Astrocyte of the cerebellum (primary cell): ENCODE results near the gene TMPRSS3.

Source experiments
- DNase-seq: peaks from one replicate; pipeline ENCODE4 v3.0.0-alpha.2; 2011; ENCODE audit warnings: low read depth
- H3K4me3 ChIP-seq: 2 replicates; pipeline ENCODE4 v1.5.1; 2011; ENCODE audit warnings: mild to moderate bottlenecking, low read depth, low read length, moderate library complexity
- in situ Hi-C: cut with HindIII; loops from 2 replicates; pipeline ENCODE4 v1.10.0; 2017; ENCODE audit warnings: low sequenced_read_pairs
- TF ChIP-seq, protein P1 (sequence below): IDR thresholded peaks from 2 replicates; pipeline ENCODE4 v1.5.1; 2012; ENCODE audit warnings: low read length, low read depth, moderate library complexity, mild to moderate bottlenecking; ENCODE audit errors: missing control alignments

TMPRSS3 gene

DNA sequence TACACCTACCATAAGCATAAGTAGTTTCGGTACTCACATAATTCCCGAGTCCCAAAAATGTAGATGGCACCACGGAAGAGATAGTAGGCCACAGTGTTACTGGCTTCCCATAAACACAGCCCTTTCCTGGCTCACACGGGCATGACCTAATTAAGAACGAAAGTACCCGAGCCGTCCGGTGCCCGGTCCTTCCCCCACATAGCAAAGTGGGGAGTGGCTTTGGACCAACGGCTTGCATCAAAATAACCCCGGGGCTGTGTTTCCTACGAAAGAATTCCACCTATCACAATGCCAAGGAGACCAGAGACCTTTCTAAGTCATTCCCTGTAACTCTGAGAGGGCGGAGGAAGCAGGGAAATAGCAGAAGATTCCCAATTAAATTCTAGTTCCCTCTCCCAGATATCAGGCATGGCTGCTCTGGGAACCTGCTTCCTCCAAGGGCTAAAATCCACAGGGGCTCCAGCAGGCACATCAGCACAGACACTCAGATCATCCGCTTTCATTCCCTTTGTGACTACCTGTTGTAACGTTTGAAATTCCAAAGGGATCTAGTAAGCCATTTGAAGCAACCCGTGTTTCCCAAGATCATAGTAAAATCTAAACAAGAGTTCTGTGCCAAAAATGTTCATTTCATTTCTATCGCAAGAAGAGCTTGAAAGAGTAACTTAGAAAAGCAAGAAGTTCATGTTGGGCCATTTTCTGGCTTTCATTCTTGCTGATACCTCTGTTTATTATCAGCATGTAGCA is at the start of gene TMPRSS3:
TSS of gene TMPRSS3 (minus strand) at position 148 of the 747 bp plus-strand sequence. CDS start 635 bp downstream, outside the sequence.
- DNase-seq, result no peak
- no peak within 1 kb of the TSS for H3K4me3 ChIP-seq
- TF ChIP-seq, protein P1, sequence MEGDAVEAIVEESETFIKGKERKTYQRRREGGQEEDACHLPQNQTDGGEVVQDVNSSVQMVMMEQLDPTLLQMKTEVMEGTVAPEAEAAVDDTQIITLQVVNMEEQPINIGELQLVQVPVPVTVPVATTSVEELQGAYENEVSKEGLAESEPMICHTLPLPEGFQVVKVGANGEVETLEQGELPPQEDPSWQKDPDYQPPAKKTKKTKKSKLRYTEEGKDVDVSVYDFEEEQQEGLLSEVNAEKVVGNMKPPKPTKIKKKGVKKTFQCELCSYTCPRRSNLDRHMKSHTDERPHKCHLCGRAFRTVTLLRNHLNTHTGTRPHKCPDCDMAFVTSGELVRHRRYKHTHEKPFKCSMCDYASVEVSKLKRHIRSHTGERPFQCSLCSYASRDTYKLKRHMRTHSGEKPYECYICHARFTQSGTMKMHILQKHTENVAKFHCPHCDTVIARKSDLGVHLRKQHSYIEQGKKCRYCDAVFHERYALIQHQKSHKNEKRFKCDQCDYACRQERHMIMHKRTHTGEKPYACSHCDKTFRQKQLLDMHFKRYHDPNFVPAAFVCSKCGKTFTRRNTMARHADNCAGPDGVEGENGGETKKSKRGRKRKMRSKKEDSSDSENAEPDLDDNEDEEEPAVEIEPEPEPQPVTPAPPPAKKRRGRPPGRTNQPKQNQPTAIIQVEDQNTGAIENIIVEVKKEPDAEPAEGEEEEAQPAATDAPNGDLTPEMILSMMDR, result no peak
- in situ Hi-C loops, result no loop called here

DNA sequence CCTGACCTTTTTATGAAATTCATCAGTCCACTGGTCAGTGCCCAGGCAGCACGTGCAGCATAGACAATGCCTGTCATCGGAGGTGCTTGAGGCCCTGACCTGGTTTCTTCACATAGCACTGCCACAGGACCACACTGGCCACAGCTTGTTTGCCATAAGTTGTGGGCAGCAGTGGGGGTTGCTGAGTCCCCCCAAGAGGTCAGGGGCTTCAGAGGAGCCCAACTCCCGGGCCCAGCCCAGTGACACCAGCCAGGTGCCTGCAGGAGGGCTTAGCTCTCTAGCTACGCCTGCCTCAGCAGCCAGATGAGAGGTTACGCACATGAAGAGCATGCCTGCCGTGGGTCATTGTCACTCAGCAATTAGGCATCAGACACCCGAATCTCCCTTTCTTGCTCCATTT is 49.5 kb upstream of the TMPRSS3 start:
- DNase-seq, result no peak
- in situ Hi-C loops, result no loop called here

DNA sequence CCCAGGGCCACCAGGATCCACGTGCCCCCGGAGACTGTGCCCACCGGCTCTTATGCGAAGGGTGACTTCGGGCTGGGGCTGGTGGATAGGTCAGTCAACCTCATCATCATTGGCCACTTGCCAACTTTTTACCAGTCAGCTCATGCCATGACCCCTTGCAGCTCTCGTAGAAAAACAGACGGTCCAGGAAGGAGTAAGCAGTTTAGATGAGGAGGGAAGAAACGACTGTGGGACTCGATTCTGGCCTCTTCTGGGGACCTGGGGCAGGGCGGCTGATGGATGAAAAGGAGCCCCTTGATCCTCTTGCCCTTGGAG is 48.9 kb upstream of the TMPRSS3 start:
- no peak for DNase-seq
- TF ChIP-seq, protein P1, result no peak
- in situ Hi-C loops, result no loop called here

More for the DNA sequence above, 49.5 kb upstream of the TMPRSS3 start:
- TF ChIP-seq, protein P1, result no peak
- no peak overlapping the region for H3K4me3 ChIP-seq

DNA sequence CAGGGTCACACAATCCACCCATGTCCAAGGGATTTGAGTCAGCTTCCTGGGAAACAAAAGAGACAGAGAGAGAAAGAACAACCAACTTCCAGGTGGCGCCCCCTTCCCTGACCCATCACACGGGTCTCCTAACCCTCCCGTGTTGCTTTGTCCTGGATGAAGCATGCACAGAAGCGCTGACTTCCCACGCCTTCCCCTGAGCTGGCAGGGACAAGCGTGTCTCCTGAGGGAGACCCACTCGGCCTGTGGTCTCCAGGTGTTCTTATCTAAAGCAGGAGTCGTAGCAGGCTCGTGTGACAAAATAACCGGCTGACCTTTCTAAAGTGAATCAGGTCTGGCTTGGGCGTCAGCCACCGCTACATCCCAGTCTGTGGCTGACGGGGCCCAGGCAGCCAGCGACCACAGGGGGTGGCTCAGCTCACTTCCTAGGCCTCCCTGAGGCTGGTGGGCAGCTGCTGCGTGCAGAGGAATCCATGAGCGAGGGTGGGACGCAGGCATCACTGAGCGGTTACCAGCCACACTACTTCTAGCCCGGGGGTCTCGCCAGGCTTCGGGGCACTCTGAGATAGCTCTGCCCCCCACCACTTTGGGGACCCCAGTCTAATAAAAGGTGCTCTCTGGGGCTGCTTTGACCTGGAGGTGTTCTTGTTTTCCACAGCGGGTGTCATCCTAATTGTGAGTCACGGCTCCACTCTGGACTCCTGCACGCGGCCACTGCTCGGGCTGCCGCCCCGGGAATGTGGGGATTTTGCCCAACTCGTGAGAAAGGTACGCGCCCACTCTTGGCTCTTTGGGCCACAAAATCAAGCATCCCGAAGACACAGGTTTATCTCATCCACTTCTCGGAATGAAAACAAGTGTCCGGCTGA is 48.3 kb upstream of the TMPRSS3 start:
- TF ChIP-seq, protein P1, result no peak
- DNase-seq, result no peak
- in situ Hi-C loops, result no loop called here
- H3K4me3 ChIP-seq, result no peak overlapping the region

More for the DNA sequence above, 48.9 kb upstream of the TMPRSS3 start:
- no peak overlapping the region for H3K4me3 ChIP-seq

DNA sequence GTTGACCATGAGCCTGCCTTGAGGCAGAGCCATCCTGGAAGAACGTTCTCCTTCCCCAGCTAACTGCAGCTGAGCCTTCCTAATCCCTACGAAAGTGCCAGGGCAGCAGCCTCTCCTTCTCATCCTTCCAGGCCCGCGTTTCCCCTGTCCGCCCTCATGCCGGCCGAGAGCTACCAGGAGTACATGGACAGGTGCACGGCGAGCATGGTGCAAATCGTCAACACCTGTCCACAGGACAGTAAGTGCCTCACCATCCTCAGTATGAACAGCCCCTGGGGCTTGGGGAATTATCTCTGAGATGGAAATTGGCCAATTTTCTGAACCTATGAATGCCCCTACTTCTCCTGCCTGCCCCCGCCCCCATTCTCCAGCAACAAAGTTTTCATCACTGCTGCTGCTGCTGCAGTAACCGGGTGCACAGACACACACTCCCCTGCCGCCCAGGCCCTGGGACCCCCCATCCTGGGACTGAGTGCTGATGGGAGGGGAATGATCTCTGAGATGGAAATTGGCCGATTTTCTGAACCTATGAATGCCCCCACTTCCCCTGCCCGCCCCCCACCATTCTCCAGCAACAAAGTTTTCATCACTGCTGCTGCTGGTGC is 47.4 kb upstream of the TMPRSS3 start:
- in situ Hi-C loops, result no loop called here
- no peak overlapping the region for H3K4me3 ChIP-seq
- TF ChIP-seq, protein P1, result no peak
- no peak for DNase-seq

DNA sequence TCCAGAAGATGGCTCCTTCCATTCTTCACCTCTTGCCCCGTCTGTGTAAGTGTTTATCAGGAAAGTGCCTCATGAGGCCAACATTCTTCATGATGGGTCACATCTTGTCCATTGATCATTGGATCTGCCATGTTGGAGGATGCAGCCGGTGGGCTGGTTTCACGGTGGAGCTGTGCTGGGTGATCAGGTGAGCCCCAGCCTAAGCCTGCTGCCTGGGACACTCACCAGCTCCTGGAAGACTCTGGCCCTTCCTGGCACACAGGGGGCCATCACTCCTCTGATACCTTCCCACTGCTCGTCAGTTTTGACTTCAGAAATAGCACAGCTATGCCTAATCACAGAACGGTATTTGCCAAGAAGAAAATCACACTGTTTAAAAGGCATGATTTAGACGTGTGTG is 46.1 kb upstream of the TMPRSS3 start:
- no peak for DNase-seq
- TF ChIP-seq, protein P1, result no peak
- in situ Hi-C loops, result no loop called here
- H3K4me3 ChIP-seq, result no peak overlapping the region
